ENCODE data around the gene ADARB1. TPM values are rescaled to one million over a fixed set of nuclear protein-coding genes. Genes with fewer than 3 reads are reported as not detected.

The ADARB1 gene
- total and polyA plus RNA-seq, 2 of the 8 experiments (the other 6 are each of a cell fraction or from before 2014, with no cell fraction given) = 4.7 to 14.9 TPM

DNA sequence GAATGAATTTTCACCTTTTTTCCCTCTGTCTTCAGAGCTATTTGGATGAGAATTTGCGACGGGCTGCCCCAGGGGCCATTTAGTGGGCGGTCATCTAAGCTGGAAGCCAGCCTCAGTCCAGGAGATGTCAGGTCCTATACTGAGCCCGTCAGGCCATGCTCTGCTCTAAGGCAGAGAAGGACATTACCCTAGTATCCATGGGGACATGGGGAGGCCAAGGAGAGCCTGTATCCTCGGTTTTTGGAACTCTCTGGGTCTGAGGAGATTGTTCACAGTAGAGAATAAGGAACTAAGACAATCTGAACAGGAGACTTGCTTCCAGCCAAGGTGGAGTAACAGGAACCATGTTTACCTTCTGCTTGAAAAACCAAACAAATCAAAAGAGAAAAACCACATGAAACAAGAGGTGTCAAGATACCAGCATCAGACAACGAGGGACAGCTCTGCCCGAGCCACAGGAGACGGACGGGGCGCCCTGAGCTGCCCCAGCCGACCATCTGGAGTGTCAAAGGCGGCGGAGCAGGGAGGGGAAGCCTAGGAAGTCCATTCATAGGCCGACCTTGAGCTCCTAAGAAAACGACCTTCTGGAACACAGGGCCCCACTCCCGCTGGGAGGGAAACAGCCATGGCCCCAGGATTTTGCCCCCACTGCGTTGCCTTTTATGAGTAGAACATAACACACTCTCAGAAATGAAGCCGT lies 20.0 kb upstream of the ADARB1 start:
- 85% methylated on average over 18 of the region's 18 CpGs; no CpG with 5 or more reads in 1 of the 2 experiments for WGBS, 2 experiments (ENCODE audit: extremely low coverage in 1 of 2, insufficient coverage in 1 of 2, insufficient read length in 1 of 2, insufficient replicate concordance in 2 of 2, low coverage in 1 of 2, low lambda C conversion rate in 2 of 2, missing lambda C conversion rate in 1 of 2)
- TF ChIP-seq SUZ12 (IDR thresholded peaks at IDR 0.05; ENCODE audit: low read length) (no peak), TEAD4 (IDR thresholded peaks at IDR 0.05; ENCODE audit: low read depth, low read length) (no peak), SIN3A (conservative IDR thresholded peaks at IDR 0.05 in 1 of 2, IDR thresholded peaks at IDR 0.05 in 1 of 2; ENCODE audit: low read depth in 1 of 2, low read length in 2 of 2) (no peak), RFX5 (IDR thresholded peaks at IDR 0.05; ENCODE audit: borderline replicate concordance, low read depth, low read length) (no peak), SIRT6 (IDR thresholded peaks at IDR 0.05; ENCODE audit: low read length) (no peak), FOSL1 (IDR thresholded peaks at IDR 0.05; ENCODE audit: insufficient read depth, low read depth, low read length) (no peak), TAF1 (IDR thresholded peaks at IDR 0.05; ENCODE audit: low read depth, low read length) (no peak), HDAC2 (IDR thresholded peaks at IDR 0.05; ENCODE audit: borderline replicate concordance in 1 of 2, low read depth in 2 of 2, low read length in 2 of 2) (no peak), BRCA1 (IDR thresholded peaks at IDR 0.05; ENCODE audit: low read depth, low read length) (no peak), SP4 (IDR thresholded peaks at IDR 0.05; ENCODE audit: low read length) (no peak)
- TF ChIP-seq, protein P1, sequence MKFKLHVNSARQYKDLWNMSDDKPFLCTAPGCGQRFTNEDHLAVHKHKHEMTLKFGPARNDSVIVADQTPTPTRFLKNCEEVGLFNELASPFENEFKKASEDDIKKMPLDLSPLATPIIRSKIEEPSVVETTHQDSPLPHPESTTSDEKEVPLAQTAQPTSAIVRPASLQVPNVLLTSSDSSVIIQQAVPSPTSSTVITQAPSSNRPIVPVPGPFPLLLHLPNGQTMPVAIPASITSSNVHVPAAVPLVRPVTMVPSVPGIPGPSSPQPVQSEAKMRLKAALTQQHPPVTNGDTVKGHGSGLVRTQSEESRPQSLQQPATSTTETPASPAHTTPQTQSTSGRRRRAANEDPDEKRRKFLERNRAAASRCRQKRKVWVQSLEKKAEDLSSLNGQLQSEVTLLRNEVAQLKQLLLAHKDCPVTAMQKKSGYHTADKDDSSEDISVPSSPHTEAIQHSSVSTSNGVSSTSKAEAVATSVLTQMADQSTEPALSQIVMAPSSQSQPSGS (IDR thresholded peaks at IDR 0.05; ENCODE audit: low read length) = no peak

More for the DNA sequence above, 20.0 kb upstream of the ADARB1 start:
- no peak overlapping the region for H2BK15ac ChIP-seq (ENCODE audit: low read length)
- no peak overlapping the region for H2BK120ac ChIP-seq (replicated peaks; ENCODE audit: low read depth, low read length)
- peaks cover 5 to 15% (median 12%) of the 10 kb centered on the region in 4 experiments for H3K4me1 ChIP-seq (replicated peaks in 1 of 4; ENCODE audit: control insufficient read depth in 3 of 4, insufficient read depth in 4 of 4, low read length in 3 of 4)
- H2AFZ ChIP-seq (ENCODE audit: low read length) = no peak overlapping the region
- ChIA-PET CTCF (ENCODE audit: partially characterized antibody) (interaction anchor here (0.7 to 3.2 kb wide), 8 partner anchors 9 to 83 kb away, joined by 3 to 11 read pairs (median 4); no protein-coding TSS in a partner anchor), POLR2A (ENCODE audit: partially characterized antibody) (interaction anchor here (2.0 kb wide), 1 partner anchor 9 kb away, joined by 7 read pairs; no protein-coding TSS in a partner anchor)
- H3K4ac ChIP-seq (replicated peaks; ENCODE audit: insufficient read length, low read depth, low read length) = no peak overlapping the region
- DNase-seq (ENCODE audit: low read depth in 1 of 2, low spot score in 2 of 2) (no peak), FAIRE-seq (no peak)
- H2BK5ac ChIP-seq (ENCODE audit: low read depth, low read length) = no peak overlapping the region
- no peak overlapping the region for H3K4me3 ChIP-seq (ENCODE audit: extremely low read depth in 1 of 4, insufficient read depth in 2 of 4, low read depth in 3 of 4, low read length in 4 of 4)
- H2BK20ac ChIP-seq (ENCODE audit: low read length) = no peak overlapping the region
- H3K14ac ChIP-seq (ENCODE audit: insufficient read length) = no peak overlapping the region
- no peaks in the 10 kb centered on the region for H3K9me3 ChIP-seq (ENCODE audit: insufficient read depth in 2 of 2, low read depth in 1 of 2, low read length in 1 of 2)
- H3K23me2 ChIP-seq (ENCODE audit: low read depth, low read length) = no peaks in the 10 kb centered on the region
- no peaks in the 10 kb centered on the region for H3K36me3 ChIP-seq (ENCODE audit: control insufficient read depth in 2 of 4, insufficient read depth in 4 of 4, low read length in 3 of 4)
- H3K79me1 ChIP-seq (ENCODE audit: low read depth, low read length) = no peaks in the 10 kb centered on the region
- H2AK5ac ChIP-seq (ENCODE audit: low read depth, low read length) = no peak overlapping the region
- H4K5ac ChIP-seq (ENCODE audit: insufficient read length, low read depth, low read length) = no peak overlapping the region
- no peak overlapping the region for H3K4me2 ChIP-seq (ENCODE audit: insufficient read depth in 1 of 2, low read depth in 2 of 2, low read length in 2 of 2)
- H3K79me2 ChIP-seq (ENCODE audit: control insufficient read depth in 1 of 2, insufficient read depth in 2 of 2, low read length in 2 of 2) = no peaks in the 10 kb centered on the region
- no peak overlapping the region for H4K8ac ChIP-seq (ENCODE audit: extremely low read depth, insufficient read depth, low read length)
- H2BK12ac ChIP-seq (ENCODE audit: low read depth, low read length) = no peak overlapping the region
- peaks cover 0 to 3% (median 2%) of the 10 kb centered on the region in 4 experiments; a peak in 2 of 7 replicates for H3K27me3 ChIP-seq (replicated peaks in 1 of 4; ENCODE audit: control insufficient read depth in 3 of 4, extremely low read depth in 1 of 4, insufficient read depth in 3 of 4, low read length in 3 of 4)
- H4K91ac ChIP-seq (replicated peaks; ENCODE audit: insufficient read length, low read length) = no peak overlapping the region
- no peak overlapping the region for H3K56ac ChIP-seq (replicated peaks; ENCODE audit: insufficient read length, low read depth, low read length)
- no peak overlapping the region for H3K18ac ChIP-seq (ENCODE audit: extremely low read depth, low read length)
- H3K9ac ChIP-seq (replicated peaks in 1 of 4; ENCODE audit: extremely low read depth in 1 of 4, low read depth in 3 of 4, low read length in 3 of 4) = no peak overlapping the region
- H3K23ac ChIP-seq (ENCODE audit: insufficient read length) = no peak overlapping the region
- H4K20me1 ChIP-seq (replicated peaks in 1 of 2; ENCODE audit: control insufficient read depth in 1 of 2, insufficient read depth in 2 of 2, low read length in 2 of 2) = no peaks in the 10 kb centered on the region
- H3K27ac ChIP-seq (ENCODE audit: low read depth, low read length) = no peak overlapping the region

Measured in H1 (cell line).